Stomach (tissue), 4 donors: ENCODE results near the gene ANKRA2.

Source experiments
- CTCF ChIP-seq, 7 experiments: fragments of 450-650 bp in 4 of 7; fragments of 200-600 bp in 3 of 7; sonication (generic) in 3 of 7; IDR thresholded peaks; one replicate each; pipeline ENCODE4 v1.5.1; 2016 to 2019; ENCODE audit warnings: antibody characterized with exemption in 7 of 7, control low read depth in 2 of 7, mild to moderate bottlenecking in 1 of 7
- POLR2A ChIP-seq, 4 donors: fragments of 450-650 bp; IDR thresholded peaks; one replicate each; pipeline ENCODE4 v1.6.1; 2016; ENCODE audit warnings: antibody characterized with exemption in 4 of 4, control low read depth in 2 of 4, mild to moderate bottlenecking in 1 of 4, moderate library complexity in 1 of 4

- TF ChIP-seq CTCF (IDR thresholded peaks at IDR 0.05) = peak in 1 of 7 experiments; percentile 6
- TF ChIP-seq POLR2A (IDR thresholded peaks at IDR 0.05) = no peak
These were observed at the start of gene ANKRA2, which contains the start of gene UTP15 for GRCh38 chr5:73565139-73565968.
